ENCODE data around the gene C22orf23.

The C22orf23 gene

GRCh38 chr22:37913233-37913721 lies 40.1 kb downstream of the C22orf23 start:
- ChIA-PET POLR2A (interaction anchor here (1.0 kb wide), 1 partner anchor 41 kb away, joined by 3 read pairs; the partner anchor contains the start of genes C22orf23 and POLR2F), CTCF (interaction anchor here (1.0 to 1.5 kb wide), 2 partner anchors 25 to 50 kb away, joined by 3 to 4 read pairs; no protein-coding TSS in a partner anchor)
- no peak for TF ChIP-seq CTCF (IDR thresholded peaks at IDR 0.05; ENCODE audit: control extremely low read depth, extremely low read depth, low read depth, missing control alignments)
- DNase-seq (ENCODE audit: extremely low spot score) = no peak

- no peak for DNase-seq (ENCODE audit: extremely low spot score)
- CTCF ChIA-PET = interaction anchor here (2.1 to 3.1 kb wide), 2 partner anchors 22 to 49 kb away, joined by 9 to 13 read pairs; no protein-coding TSS in a partner anchor
- POLR2A ChIA-PET = no interaction called here
- no peak for TF ChIP-seq CTCF (IDR thresholded peaks at IDR 0.05; ENCODE audit: control extremely low read depth, extremely low read depth, low read depth, missing control alignments)
Measured at GRCh38 chr22:37912171-37912570, 41.2 kb downstream of the C22orf23 start.

- TF ChIP-seq CTCF (IDR thresholded peaks at IDR 0.05; ENCODE audit: control extremely low read depth, extremely low read depth, low read depth, missing control alignments) = no peak
- POLR2A ChIA-PET = no interaction called here
- DNase-seq (ENCODE audit: extremely low spot score) = no peak
- CTCF ChIA-PET = interaction anchor here (2.1 to 3.1 kb wide), 2 partner anchors 23 to 48 kb away, joined by 9 to 13 read pairs; no protein-coding TSS in a partner anchor
Measured at GRCh38 chr22:37911697-37912096, 41.7 kb downstream of the C22orf23 start.

GRCh38 chr22:37910890-37911672 lies 42.3 kb downstream of the C22orf23 start:
- POLR2A ChIA-PET = no interaction called here
- TF ChIP-seq CTCF (IDR thresholded peaks at IDR 0.05; ENCODE audit: control extremely low read depth, extremely low read depth, low read depth, missing control alignments) = no peak
- DNase-seq (ENCODE audit: extremely low spot score) = no peak
- CTCF ChIA-PET = interaction anchor here (2.1 to 3.1 kb wide), 2 partner anchors 23 to 48 kb away, joined by 9 to 13 read pairs; no protein-coding TSS in a partner anchor

- ChIA-PET CTCF (interaction anchor here (3.1 kb wide), 1 partner anchor 25 kb away, joined by 13 read pairs; no protein-coding TSS in a partner anchor), POLR2A (no interaction called here)
- no peak for TF ChIP-seq CTCF (IDR thresholded peaks at IDR 0.05; ENCODE audit: control extremely low read depth, extremely low read depth, low read depth, missing control alignments)
- DNase-seq (ENCODE audit: extremely low spot score) = no peak
Measured at GRCh38 chr22:37909766-37910165, 43.6 kb downstream of the C22orf23 start.

- CTCF ChIA-PET = interaction anchor here (1.1 to 3.6 kb wide), 6 partner anchors 8 to 58 kb away, joined by 3 to 29 read pairs (median 6); no protein-coding TSS in a partner anchor
- TF ChIP-seq CTCF (IDR thresholded peaks at IDR 0.05; ENCODE audit: control extremely low read depth, extremely low read depth, low read depth, missing control alignments) = no peak
- POLR2A ChIA-PET = interaction anchor here (1.1 to 1.3 kb wide), 2 partner anchors 11 to 100 kb away, joined by 6 to 8 read pairs; partner anchors contain the start of gene GCAT
- no peak for DNase-seq (ENCODE audit: extremely low spot score)
Measured at GRCh38 chr22:37907036-37907954, 46.1 kb downstream of the C22orf23 start.
